Karpas-422 (cell line): ENCODE results near the gene AGAP1. TPM values are rescaled to one million over a fixed set of nuclear protein-coding genes. Genes with fewer than 3 reads are reported as not detected.

Experiments
- DNase-seq: peaks from one replicate; pipeline ENCODE4 v3.0.0-alpha.2; 2015
- H2AFZ ChIP-seq: fragments of 200-600 bp; sonication (generic); 2 replicates; pipeline ENCODE4 v1.6.1; 2014; ENCODE audit warnings: antibody characterized with exemption, low read length, mixed read lengths
- H3K27ac ChIP-seq: fragments of 200-600 bp; sonication (generic); 2 replicates; pipeline ENCODE4 v1.5.1; 2014; ENCODE audit warnings: mild to moderate bottlenecking, low read length, moderate library complexity
- H3K27me3 ChIP-seq: fragments of 200-600 bp; sonication (generic); 2 replicates; pipeline ENCODE4 v1.6.1; 2014; ENCODE audit warnings: low read length, mixed read lengths
- H3K36me3 ChIP-seq: fragments of 200-600 bp; sonication (generic); 2 replicates; pipeline ENCODE4 v1.6.1; 2014; ENCODE audit warnings: low read length, mixed read lengths; ENCODE audit not compliant: insufficient read depth
- H3K4me1 ChIP-seq: fragments of 200-600 bp; sonication (generic); 2 replicates; pipeline ENCODE4 v1.6.1; 2014; ENCODE audit warnings: mild to moderate bottlenecking, low read length, mixed read lengths
- H3K4me2 ChIP-seq: fragments of 200-600 bp; sonication (generic); 2 replicates; pipeline ENCODE4 v1.6.1; 2014; ENCODE audit warnings: low read length, low read depth, mild to moderate bottlenecking; ENCODE audit not compliant: poor library complexity, severe bottlenecking
- H3K4me3 ChIP-seq: fragments of 200-600 bp; sonication (generic); 2 replicates; pipeline ENCODE4 v1.5.1; 2014; ENCODE audit warnings: mild to moderate bottlenecking, antibody characterized with exemption, low read length, mixed read lengths
- H3K79me2 ChIP-seq: fragments of 200-600 bp; sonication (generic); 2 replicates; pipeline ENCODE4 v1.6.1; 2014; ENCODE audit warnings: mild to moderate bottlenecking, low read length, mixed read lengths
- H3K9ac ChIP-seq: fragments of 200-600 bp; sonication (generic); 2 replicates; pipeline ENCODE4 v1.6.0; 2014; ENCODE audit warnings: low read length
- H3K9me2 ChIP-seq: fragments of 200-600 bp; sonication (generic), shearing (Covaris generic); replicated peaks from 2 replicates; pipeline ENCODE4 v1.6.0; 2014; ENCODE audit warnings: mild to moderate bottlenecking, low read length, moderate library complexity; ENCODE audit not compliant: insufficient read depth
- H3K9me3 ChIP-seq: fragments of 300-700, 200-600 bp; sonication (generic); 2 replicates; pipeline ENCODE4 v1.6.1; 2014; ENCODE audit warnings: low read length, mixed read lengths
- H4K20me1 ChIP-seq: fragments of 200-600 bp; sonication (generic); 2 replicates; pipeline ENCODE4 v1.6.1; 2014; ENCODE audit warnings: mild to moderate bottlenecking, antibody characterized with exemption, low read length, low read depth; ENCODE audit not compliant: insufficient read depth
- total RNA-seq: library from RNA; depleted of rRNA; stranded (reverse); fragments of >200 nt; shearing (Covaris generic); gene quantifications from 2 replicates; pipeline ENCODE4 v1.2.3, GENCODE V29; 2014; ENCODE audit warnings: low replicate concordance

AGAP1 gene
- total RNA-seq, 1 experiment from 2014 or later: not detected

DNA sequence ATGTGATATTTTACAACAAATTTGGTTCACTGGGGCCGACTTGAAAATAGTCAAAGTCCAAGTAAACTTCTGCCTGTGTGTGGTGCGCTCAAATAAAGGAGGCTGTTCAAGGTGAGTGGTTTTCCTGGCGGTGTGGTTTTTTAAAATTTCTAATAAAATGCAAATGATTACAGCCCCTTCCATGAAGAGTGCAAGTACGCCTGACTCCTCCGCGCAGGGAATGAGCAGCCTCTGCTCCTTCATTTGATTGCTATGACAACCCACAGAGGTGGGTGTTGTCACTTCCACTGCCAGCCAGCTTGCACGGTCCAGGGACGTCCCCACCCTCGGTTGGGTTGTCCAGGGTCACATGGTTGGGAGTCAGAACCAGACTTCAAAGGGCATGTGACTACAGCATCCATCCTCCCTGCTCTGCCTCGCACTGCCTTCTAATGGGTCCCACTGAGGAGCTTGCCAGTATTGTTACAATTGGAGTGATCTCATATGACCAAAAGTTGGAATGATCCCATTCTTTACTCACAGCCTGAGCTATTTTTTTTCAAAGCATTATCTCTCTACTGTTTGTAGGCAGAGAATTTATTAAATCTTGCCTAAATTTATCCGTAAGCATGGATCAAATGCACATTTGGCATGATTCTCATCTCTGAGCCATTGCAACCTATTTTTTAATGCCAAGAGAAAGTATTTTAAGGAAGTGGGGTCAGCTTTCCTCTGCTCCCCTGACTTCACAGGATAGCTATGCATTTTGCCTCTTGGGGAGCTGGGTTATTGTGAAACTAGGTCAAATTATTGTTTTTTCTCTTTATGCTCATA is 121.3 kb downstream of the AGAP1 start:
- no peak overlapping the region for H3K4me3 ChIP-seq
- no peak overlapping the region for H3K4me2 ChIP-seq
- H2AFZ ChIP-seq: no peak overlapping the region
- no peaks in the 10 kb centered on the region for H3K9me2 ChIP-seq
- H3K27ac ChIP-seq: no peak overlapping the region
- no peaks in the 10 kb centered on the region for H3K27me3 ChIP-seq
- DNase-seq: no peak
- H4K20me1 ChIP-seq: no peaks in the 10 kb centered on the region
- H3K9ac ChIP-seq: no peak overlapping the region
- H3K79me2 ChIP-seq: no peaks in the 10 kb centered on the region
- no peaks in the 10 kb centered on the region for H3K4me1 ChIP-seq
- no peaks in the 10 kb centered on the region for H3K36me3 ChIP-seq
- H3K9me3 ChIP-seq: no peaks in the 10 kb centered on the region

- H3K4me1 ChIP-seq: no peaks in the 10 kb centered on the region
- no peak overlapping the region for H3K4me3 ChIP-seq
- H3K4me2 ChIP-seq: no peak overlapping the region
- H3K79me2 ChIP-seq: no peaks in the 10 kb centered on the region
- no peak overlapping the region for H3K27ac ChIP-seq
- H4K20me1 ChIP-seq: no peaks in the 10 kb centered on the region
- no peaks in the 10 kb centered on the region for H3K36me3 ChIP-seq
- H2AFZ ChIP-seq: no peak overlapping the region
- H3K27me3 ChIP-seq: no peaks in the 10 kb centered on the region
- H3K9me3 ChIP-seq: no peaks in the 10 kb centered on the region
- no peaks in the 10 kb centered on the region for H3K9me2 ChIP-seq
- no peak for DNase-seq
- no peak overlapping the region for H3K9ac ChIP-seq
Observed at GRCh38 chr2:235616885-235617284, 123.0 kb downstream of the AGAP1 start.

DNA sequence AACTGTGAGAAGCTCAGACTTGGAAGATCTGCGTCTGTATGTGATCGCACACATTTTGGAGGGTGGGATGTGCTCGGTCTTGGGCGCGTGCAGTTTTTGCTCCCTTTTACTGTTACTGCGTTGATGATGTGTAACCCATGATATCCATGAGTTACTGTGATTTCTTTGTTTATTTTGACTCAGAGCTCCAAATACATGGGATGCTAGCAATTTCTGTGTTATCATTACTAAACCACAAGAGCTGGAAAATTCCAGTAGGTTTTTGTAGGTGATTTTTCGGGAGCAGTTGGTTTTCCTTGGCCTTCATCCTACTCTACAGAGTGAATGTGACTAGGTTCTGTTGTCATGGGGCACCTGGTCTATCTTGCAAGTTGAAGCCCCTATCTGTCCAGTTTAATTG is 124.2 kb downstream of the AGAP1 start:
- no peaks in the 10 kb centered on the region for H3K36me3 ChIP-seq
- H4K20me1 ChIP-seq: no peaks in the 10 kb centered on the region
- no peaks in the 10 kb centered on the region for H3K27me3 ChIP-seq
- no peak overlapping the region for H3K4me2 ChIP-seq
- no peaks in the 10 kb centered on the region for H3K9me2 ChIP-seq
- DNase-seq: no peak
- no peak overlapping the region for H2AFZ ChIP-seq
- H3K27ac ChIP-seq: no peak overlapping the region
- no peak overlapping the region for H3K4me3 ChIP-seq
- H3K9ac ChIP-seq: no peak overlapping the region
- H3K79me2 ChIP-seq: no peaks in the 10 kb centered on the region
- no peaks in the 10 kb centered on the region for H3K9me3 ChIP-seq
- H3K4me1 ChIP-seq: no peaks in the 10 kb centered on the region

DNA sequence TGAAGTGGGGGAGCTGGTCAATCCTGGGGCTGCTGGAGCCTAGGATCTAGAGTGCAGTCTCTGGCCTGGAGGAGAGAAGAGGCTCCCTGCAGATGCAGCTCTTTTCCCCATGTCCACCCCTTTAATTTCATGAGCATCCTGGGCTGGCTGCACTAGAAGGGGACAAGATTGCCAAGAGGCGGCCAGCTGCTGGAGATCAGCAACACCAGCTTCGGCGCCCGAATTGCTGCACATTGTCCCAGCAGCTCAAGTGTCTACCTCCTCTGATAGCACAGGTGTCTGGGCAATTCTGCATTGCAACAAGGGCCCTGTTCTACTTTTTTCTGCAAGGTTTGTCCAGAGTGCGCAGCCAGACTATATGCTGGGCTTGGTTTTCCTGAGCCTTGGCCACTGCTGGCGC is 125.7 kb downstream of the AGAP1 start:
- H3K9me2 ChIP-seq: no peaks in the 10 kb centered on the region
- no peak overlapping the region for H3K4me2 ChIP-seq
- no peaks in the 10 kb centered on the region for H3K4me1 ChIP-seq
- H3K27ac ChIP-seq: no peak overlapping the region
- no peak overlapping the region for H3K4me3 ChIP-seq
- no peaks in the 10 kb centered on the region for H3K79me2 ChIP-seq
- no peaks in the 10 kb centered on the region for H4K20me1 ChIP-seq
- H3K27me3 ChIP-seq: no peaks in the 10 kb centered on the region
- H3K36me3 ChIP-seq: no peaks in the 10 kb centered on the region
- no peak for DNase-seq
- H3K9me3 ChIP-seq: no peaks in the 10 kb centered on the region
- H3K9ac ChIP-seq: no peak overlapping the region
- H2AFZ ChIP-seq: no peak overlapping the region

- no peak overlapping the region for H3K9ac ChIP-seq
- DNase-seq: no peak
- no peaks in the 10 kb centered on the region for H3K4me1 ChIP-seq
- H2AFZ ChIP-seq: no peak overlapping the region
- no peak overlapping the region for H3K4me3 ChIP-seq
- no peaks in the 10 kb centered on the region for H3K9me3 ChIP-seq
- H3K27me3 ChIP-seq: no peaks in the 10 kb centered on the region
- H3K4me2 ChIP-seq: no peak overlapping the region
- H3K27ac ChIP-seq: no peak overlapping the region
- H4K20me1 ChIP-seq: no peaks in the 10 kb centered on the region
- no peaks in the 10 kb centered on the region for H3K79me2 ChIP-seq
- H3K9me2 ChIP-seq: no peaks in the 10 kb centered on the region
- no peaks in the 10 kb centered on the region for H3K36me3 ChIP-seq
Observed at GRCh38 chr2:235621736-235622135, 127.9 kb downstream of the AGAP1 start.

DNA sequence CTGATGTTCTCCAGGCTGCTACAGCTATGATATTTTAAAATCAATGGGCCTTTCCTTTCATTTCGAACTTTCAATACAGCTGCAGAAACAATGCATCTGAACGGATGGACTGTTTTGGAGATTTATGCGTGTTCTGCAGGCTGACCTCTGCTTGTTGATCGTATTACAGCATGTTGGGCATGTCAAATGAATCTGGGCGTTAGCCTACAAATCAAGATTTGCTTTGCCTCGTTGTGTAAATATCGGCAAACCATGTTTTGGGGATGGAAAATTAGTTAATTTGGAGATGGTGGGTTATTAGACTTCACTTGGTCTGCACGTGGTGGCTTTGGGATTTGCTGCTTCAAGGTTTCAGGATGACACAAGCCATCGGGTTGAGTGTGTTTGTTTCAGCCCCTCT is 129.3 kb downstream of the AGAP1 start:
- Histone ChIP-seq H3K79me2 (no peaks in the 10 kb centered on the region), H4K20me1 (no peaks in the 10 kb centered on the region), H3K4me2 (no peak overlapping the region), H3K4me1 (no peaks in the 10 kb centered on the region), H3K4me3 (no peak overlapping the region), H3K9me3 (no peaks in the 10 kb centered on the region), H3K27ac (no peak overlapping the region), H2AFZ (no peak overlapping the region), H3K27me3 (no peaks in the 10 kb centered on the region), H3K36me3 (no peaks in the 10 kb centered on the region), H3K9me2 (no peaks in the 10 kb centered on the region), H3K9ac (no peak overlapping the region)
- no peak for DNase-seq

DNA sequence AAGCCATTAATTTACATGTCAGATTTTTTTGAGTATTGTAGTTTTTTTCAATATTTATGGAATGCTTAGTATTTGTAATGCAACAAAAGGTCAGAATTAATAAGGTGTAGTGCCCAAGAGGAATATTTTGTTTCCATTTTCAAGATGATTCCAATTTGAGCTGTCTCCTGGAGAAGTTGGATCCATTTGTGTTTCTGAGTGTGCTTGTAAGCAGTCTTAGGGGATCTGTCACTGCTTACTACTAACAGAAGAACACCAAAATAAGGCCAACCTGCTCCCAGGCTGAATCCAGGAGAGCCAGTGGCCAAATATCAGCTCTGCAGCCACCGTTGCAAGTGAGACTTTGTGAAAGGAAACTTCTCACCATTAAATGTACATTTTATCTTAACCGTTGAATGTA is 129.9 kb downstream of the AGAP1 start:
- Histone ChIP-seq H3K4me1 (no peaks in the 10 kb centered on the region), H3K27me3 (no peaks in the 10 kb centered on the region), H3K9me3 (no peaks in the 10 kb centered on the region), H4K20me1 (no peaks in the 10 kb centered on the region), H3K4me2 (no peak overlapping the region), H3K36me3 (no peaks in the 10 kb centered on the region), H3K9ac (no peak overlapping the region), H3K4me3 (no peak overlapping the region), H3K27ac (no peak overlapping the region), H3K9me2 (no peaks in the 10 kb centered on the region), H3K79me2 (no peaks in the 10 kb centered on the region), H2AFZ (no peak overlapping the region)
- no peak for DNase-seq

DNA sequence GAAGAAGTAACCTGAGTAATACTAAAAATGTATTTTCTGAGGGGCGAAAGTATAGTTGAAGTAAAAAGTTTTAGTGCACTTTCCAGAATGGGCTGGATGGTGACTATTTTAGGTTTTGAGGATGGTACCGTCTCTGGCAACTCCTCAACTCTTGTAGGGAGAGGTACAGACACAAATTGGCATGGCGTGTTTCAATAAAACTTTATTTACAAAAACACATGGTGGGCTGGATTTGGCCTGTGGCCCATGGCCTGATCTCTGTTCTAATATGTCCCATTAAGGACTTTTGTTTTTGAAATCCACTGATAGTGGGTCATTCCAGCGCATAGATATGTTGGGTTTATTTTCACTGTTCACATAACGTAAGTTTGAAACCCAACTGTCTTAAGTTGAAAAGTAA is 132.8 kb downstream of the AGAP1 start:
- Histone ChIP-seq H3K9me2 (no peaks in the 10 kb centered on the region), H3K9me3 (no peaks in the 10 kb centered on the region), H4K20me1 (no peaks in the 10 kb centered on the region), H3K4me1 (no peaks in the 10 kb centered on the region), H3K4me3 (no peak overlapping the region), H3K9ac (no peak overlapping the region), H2AFZ (no peak overlapping the region), H3K27me3 (no peaks in the 10 kb centered on the region), H3K4me2 (no peak overlapping the region), H3K79me2 (no peaks in the 10 kb centered on the region), H3K27ac (no peak overlapping the region), H3K36me3 (no peaks in the 10 kb centered on the region)
- DNase-seq: no peak
